HG03045 (cell line): ENCODE results near the gene HARS1.
"Not testable (repeated sequence)": the region's sequence is repeated elsewhere in the genome, so short reads cannot be mapped to it uniquely, and the experiment has no call there.

ENCODE experiments used
- ATAC-seq: cut with Tn5 transposase; IDR thresholded peaks from one replicate; pipeline ENCODE4 v1.9.1; 2021; ENCODE audit warnings: mild to moderate bottlenecking, moderate library complexity; ENCODE audit not compliant: unreplicated experiment

HARS1 gene

GRCh38 chr5:140634103-140634502 is 57.1 kb downstream of the HARS1 start:
- no peak for ATAC-seq

- no peak for ATAC-seq
Measured at GRCh38 chr5:140633501-140633900, 57.7 kb downstream of the HARS1 start.

GRCh38 chr5:140633021-140633471 is 58.1 kb downstream of the HARS1 start, which contains the start of gene CD14:
CD14 (minus strand) TSS chr5:140633175; CDS start chr5:140633071, 104 bp downstream.
- no peak for ATAC-seq

- peak; percentile 62 for ATAC-seq
Measured at GRCh38 chr5:140632366-140633020, 58.7 kb downstream of the HARS1 start.

- ATAC-seq: peak; percentile 33
Measured at GRCh38 chr5:140631831-140632365, 59.3 kb downstream of the HARS1 start.

- ATAC-seq: no peak
Measured at GRCh38 chr5:140631036-140631417, 60.1 kb downstream of the HARS1 start.

GRCh38 chr5:140630292-140631035 is 60.7 kb downstream of the HARS1 start:
- ATAC-seq: no peak

GRCh38 chr5:140628711-140629110 is 62.5 kb downstream of the HARS1 start:
- no peak for ATAC-seq

- no peak for ATAC-seq
Measured at GRCh38 chr5:140627972-140628371, 63.2 kb downstream of the HARS1 start.

GRCh38 chr5:140624886-140625285 is 66.3 kb downstream of the HARS1 start:
- ATAC-seq: not testable (repeated sequence)
